DOHH2 (cell line): Measurements from ENCODE around the gene PAK2.

Source experiments
- H3F3A ChIP-seq: fragments of 200-600 bp; sonication (generic), shearing (Covaris generic); 2 replicates; pipeline ENCODE4 v1.6.0; 2016; ENCODE audit warnings: antibody characterized with exemption, mild to moderate bottlenecking; ENCODE audit not compliant: control insufficient read depth, insufficient read depth
- H3K27ac ChIP-seq: fragments of 200-600 bp; sonication (generic); 2 replicates; pipeline ENCODE4 v1.5.1; 2014; ENCODE audit warnings: low read depth, mild to moderate bottlenecking, low read length, moderate library complexity
- H3K27me3 ChIP-seq: fragments of 200-600 bp; sonication (generic); 2 replicates; pipeline ENCODE4 v1.6.1; 2014; ENCODE audit warnings: mild to moderate bottlenecking, low read length, mixed read lengths; ENCODE audit not compliant: control insufficient read depth
- H3K36me3 ChIP-seq: fragments of 200-600 bp; sonication (generic); 2 replicates; pipeline ENCODE4 v1.6.1; 2014; ENCODE audit warnings: mild to moderate bottlenecking, low read length, moderate library complexity, mixed read lengths; ENCODE audit not compliant: control insufficient read depth
- H3K4me1 ChIP-seq: fragments of 200-600 bp; sonication (generic); 2 replicates; pipeline ENCODE4 v1.6.1; 2014; ENCODE audit warnings: mild to moderate bottlenecking, low read length, mixed read lengths; ENCODE audit not compliant: control insufficient read depth
- H3K4me2 ChIP-seq: fragments of 200-600 bp; sonication (generic); 2 replicates; pipeline ENCODE4 v1.6.0; 2014; ENCODE audit warnings: mild to moderate bottlenecking, low read length, moderate library complexity
- H3K4me3 ChIP-seq: fragments of 200-600 bp; sonication (generic); 2 replicates; pipeline ENCODE4 v1.5.1; 2014; ENCODE audit warnings: mild to moderate bottlenecking, low read length, mixed read lengths
- H3K79me2 ChIP-seq: fragments of 200-600 bp; sonication (generic); 2 replicates; pipeline ENCODE4 v1.6.1; 2014; ENCODE audit warnings: mild to moderate bottlenecking, low read length, mixed read lengths; ENCODE audit not compliant: control insufficient read depth
- H3K9me2 ChIP-seq: fragments of 200-600 bp; sonication (generic); replicated peaks from 2 replicates; pipeline ENCODE4 v1.6.1; 2014; ENCODE audit warnings: mild to moderate bottlenecking, low read length, mixed read lengths; ENCODE audit not compliant: control insufficient read depth
- H3K9me3 ChIP-seq: fragments of 200-600 bp; sonication (generic); 2 replicates; pipeline ENCODE4 v1.6.1; 2014; ENCODE audit warnings: antibody characterized with exemption, low read length, mixed read lengths; ENCODE audit not compliant: control insufficient read depth, insufficient read depth
- H4K20me1 ChIP-seq: fragments of 200-600 bp; sonication (generic); 2 replicates; pipeline ENCODE4 v1.6.0; 2014; ENCODE audit warnings: low read depth, mild to moderate bottlenecking, antibody characterized with exemption, low read length, moderate library complexity; ENCODE audit not compliant: control insufficient read depth, insufficient read depth
- EZH2phosphoT487 ChIP-seq: fragments of 200-600 bp; sonication (generic); IDR thresholded peaks from 2 replicates; pipeline ENCODE4 v1.6.1; 2017; ENCODE audit warnings: borderline replicate concordance, mild to moderate bottlenecking, antibody characterized with exemption, low read length, moderate library complexity, mixed read lengths
- TF ChIP-seq, protein P1 (sequence below): fragments of 200-600 bp; sonication (generic); IDR thresholded peaks from one replicate; pipeline ENCODE4 v1.5.1; 2014; ENCODE audit warnings: antibody characterized with exemption, mild to moderate bottlenecking, low read depth, low read length; ENCODE audit not compliant: poor library complexity, severe bottlenecking

The PAK2 gene

DNA sequence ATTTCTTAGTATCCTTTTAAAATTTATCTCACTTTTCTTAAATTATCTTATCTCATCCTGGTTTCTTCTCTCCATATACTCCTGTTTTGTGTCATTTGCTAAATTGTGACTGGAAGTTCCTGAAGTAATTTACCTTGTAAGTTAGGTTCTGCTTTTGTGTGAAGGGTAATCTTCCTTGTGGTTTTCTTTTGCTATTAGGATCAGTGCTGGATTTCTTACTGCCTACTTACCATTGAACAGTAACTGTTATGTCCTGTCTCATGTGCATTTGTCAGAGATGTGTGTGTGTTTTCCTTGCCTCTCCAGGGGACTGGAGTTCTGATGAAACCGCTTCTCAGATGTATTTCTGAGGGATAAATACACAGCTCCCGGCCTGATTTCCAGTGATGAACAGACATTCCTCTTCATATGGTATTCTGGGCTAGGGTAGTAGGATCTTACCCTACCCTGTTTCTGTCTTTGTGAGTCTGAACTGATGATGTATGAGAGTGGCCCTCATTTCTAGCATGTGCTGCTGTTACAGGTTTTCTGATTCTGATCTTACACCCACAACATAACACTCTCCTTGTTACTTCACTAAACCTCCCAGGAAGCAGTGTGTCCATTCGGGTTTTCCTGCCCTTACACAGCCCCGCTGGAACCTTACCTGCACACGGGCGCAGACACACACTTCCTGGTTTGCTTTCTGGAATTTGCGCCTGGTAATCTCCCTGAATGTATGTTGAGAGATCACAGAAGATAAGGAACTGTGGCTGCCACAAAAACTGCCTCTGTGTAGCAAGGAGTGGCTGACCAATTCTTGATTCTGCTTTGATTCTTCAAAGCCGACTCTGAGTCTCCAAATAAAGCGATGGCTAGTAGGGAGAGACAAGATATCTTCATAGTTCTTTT lies 14.7 kb downstream of the PAK2 start:
- H3K27me3 ChIP-seq, result no peaks in the 10 kb centered on the region
- peaks cover 12% of the 10 kb centered on the region for H3K9me3 ChIP-seq
- H3K27ac ChIP-seq, result no peak overlapping the region
- no peak overlapping the region for H3K4me3 ChIP-seq
- no peak for TF ChIP-seq EZH2phosphoT487
- TF ChIP-seq, protein P1, sequence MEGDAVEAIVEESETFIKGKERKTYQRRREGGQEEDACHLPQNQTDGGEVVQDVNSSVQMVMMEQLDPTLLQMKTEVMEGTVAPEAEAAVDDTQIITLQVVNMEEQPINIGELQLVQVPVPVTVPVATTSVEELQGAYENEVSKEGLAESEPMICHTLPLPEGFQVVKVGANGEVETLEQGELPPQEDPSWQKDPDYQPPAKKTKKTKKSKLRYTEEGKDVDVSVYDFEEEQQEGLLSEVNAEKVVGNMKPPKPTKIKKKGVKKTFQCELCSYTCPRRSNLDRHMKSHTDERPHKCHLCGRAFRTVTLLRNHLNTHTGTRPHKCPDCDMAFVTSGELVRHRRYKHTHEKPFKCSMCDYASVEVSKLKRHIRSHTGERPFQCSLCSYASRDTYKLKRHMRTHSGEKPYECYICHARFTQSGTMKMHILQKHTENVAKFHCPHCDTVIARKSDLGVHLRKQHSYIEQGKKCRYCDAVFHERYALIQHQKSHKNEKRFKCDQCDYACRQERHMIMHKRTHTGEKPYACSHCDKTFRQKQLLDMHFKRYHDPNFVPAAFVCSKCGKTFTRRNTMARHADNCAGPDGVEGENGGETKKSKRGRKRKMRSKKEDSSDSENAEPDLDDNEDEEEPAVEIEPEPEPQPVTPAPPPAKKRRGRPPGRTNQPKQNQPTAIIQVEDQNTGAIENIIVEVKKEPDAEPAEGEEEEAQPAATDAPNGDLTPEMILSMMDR, result no peak
- H3K4me2 ChIP-seq, result no peak overlapping the region
- no peaks in the 10 kb centered on the region for H3K9me2 ChIP-seq
- H3K79me2 ChIP-seq, result peaks cover 97% of the 10 kb centered on the region
- H4K20me1 ChIP-seq, result no peaks in the 10 kb centered on the region; the same call in 1 of the 2 replicates
- no peaks in the 10 kb centered on the region for H3F3A ChIP-seq
- H3K4me1 ChIP-seq, result no peaks in the 10 kb centered on the region
- H3K36me3 ChIP-seq, result peaks cover 84% of the 10 kb centered on the region

DNA sequence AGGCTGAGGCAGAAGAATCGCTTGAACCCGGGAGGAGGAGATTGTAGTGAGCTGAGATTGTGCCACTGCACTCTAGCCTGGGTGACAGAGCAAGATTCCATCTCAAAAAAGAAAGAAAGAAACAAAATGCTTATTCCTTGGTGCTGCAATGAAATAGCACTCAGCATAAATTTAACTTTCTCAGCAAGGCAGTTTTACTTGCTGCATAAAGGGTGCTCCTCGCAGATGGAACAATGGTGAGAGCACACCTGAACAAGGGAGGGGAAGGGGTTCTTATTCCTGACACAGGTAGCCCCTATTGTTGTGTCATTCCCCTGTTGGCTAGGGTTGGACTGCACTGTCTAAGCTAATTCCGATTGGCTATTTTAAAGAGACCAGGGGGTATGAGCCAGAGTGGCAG lies 17.1 kb downstream of the PAK2 start:
- H3K27ac ChIP-seq, result no peak overlapping the region
- no peaks in the 10 kb centered on the region for H4K20me1 ChIP-seq

DNA sequence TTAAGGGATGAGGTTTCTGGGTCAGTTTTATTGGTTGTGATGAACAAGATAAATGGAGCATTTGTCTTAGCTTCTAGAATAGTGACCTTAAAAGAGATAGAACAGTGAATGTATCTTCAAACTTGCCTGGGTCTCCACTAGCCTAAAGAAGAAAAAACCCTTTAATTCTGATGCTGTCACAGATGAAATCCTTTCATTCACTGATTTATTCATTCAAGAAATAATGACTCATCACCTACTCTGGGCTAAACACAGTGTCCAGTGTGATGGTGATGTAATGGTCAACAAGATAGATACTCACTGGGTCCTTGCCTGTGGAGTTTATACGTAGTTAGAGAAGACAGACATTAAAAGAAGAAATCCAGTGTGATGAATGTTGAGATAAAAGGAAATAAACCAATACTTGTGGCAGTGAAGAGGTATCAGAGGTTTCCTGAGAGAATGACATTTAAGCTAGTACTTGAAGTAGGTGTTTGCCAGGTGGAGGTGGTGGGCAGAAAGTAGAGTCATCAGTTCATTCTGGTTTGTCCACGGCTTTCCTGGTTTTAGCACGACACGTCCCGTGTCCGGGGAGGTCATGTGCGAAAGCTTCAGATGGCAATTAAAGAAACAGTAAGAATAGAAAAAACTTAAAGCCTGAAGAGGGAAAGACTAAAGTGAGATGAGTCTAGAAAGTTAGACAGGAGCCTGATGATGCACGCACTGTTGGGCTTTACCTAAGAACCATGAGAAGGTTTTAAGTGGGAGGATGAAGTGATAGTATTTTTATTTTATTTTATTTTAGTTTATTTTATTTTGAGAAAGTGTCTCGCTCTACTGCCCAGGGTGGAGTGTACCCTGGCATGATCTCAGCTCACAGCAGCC lies 18.5 kb downstream of the PAK2 start:
- H3K9me3 ChIP-seq, result peaks cover 12% of the 10 kb centered on the region
- H4K20me1 ChIP-seq, result no peaks in the 10 kb centered on the region
- no peak overlapping the region for H3K4me2 ChIP-seq
- TF ChIP-seq, protein P1, result no peak
- TF ChIP-seq EZH2phosphoT487, result no peak
- peaks cover 85% of the 10 kb centered on the region for H3K79me2 ChIP-seq
- H3K36me3 ChIP-seq, result peaks cover 55% of the 10 kb centered on the region
- H3K9me2 ChIP-seq, result no peaks in the 10 kb centered on the region
- no peaks in the 10 kb centered on the region for H3K27me3 ChIP-seq
- no peaks in the 10 kb centered on the region for H3K4me1 ChIP-seq
- no peak overlapping the region for H3K27ac ChIP-seq
- no peaks in the 10 kb centered on the region for H3F3A ChIP-seq
- H3K4me3 ChIP-seq, result no peak overlapping the region

More for the DNA sequence above, 17.1 kb downstream of the PAK2 start:
- Histone ChIP-seq H3K4me3 (no peak overlapping the region), H3K79me2 (peaks cover 92% of the 10 kb centered on the region), H3K4me1 (no peaks in the 10 kb centered on the region), H3K27me3 (no peaks in the 10 kb centered on the region), H3K4me2 (no peak overlapping the region), H3F3A (no peaks in the 10 kb centered on the region), H3K9me2 (no peaks in the 10 kb centered on the region), H3K9me3 (peaks cover 12% of the 10 kb centered on the region), H3K36me3 (peaks cover 68% of the 10 kb centered on the region)
- TF ChIP-seq EZH2phosphoT487, result no peak
- TF ChIP-seq, protein P1, result no peak
